HG03354 (cell line): ENCODE results near the gene CCDC15.
A peak's percentile ranks its signal among the peaks of the same experiment; 100 is the strongest.
"Not testable (repeated sequence)": the region's sequence is repeated elsewhere in the genome, so short reads cannot be mapped to it uniquely, and the experiment has no call there.

Experiments
- ATAC-seq: cut with Tn5 transposase; IDR thresholded peaks from one replicate; pipeline ENCODE4 v1.9.1; 2021; ENCODE audit warnings: mild to moderate bottlenecking; ENCODE audit not compliant: unreplicated experiment, poor library complexity, severe bottlenecking

The CCDC15 gene

GRCh38 chr11:124938206-124938765 lies 15.7 kb upstream of the CCDC15 start:
- no peak for ATAC-seq

- no peak for ATAC-seq
Observed at GRCh38 chr11:124938970-124939369, 15.0 kb upstream of the CCDC15 start.

- ATAC-seq, result no peak
Observed at GRCh38 chr11:124941703-124942102, 12.3 kb upstream of the CCDC15 start.

- no peak for ATAC-seq
Observed at GRCh38 chr11:124942466-124943253, 11.3 kb upstream of the CCDC15 start.

GRCh38 chr11:124943254-124943616 lies 10.8 kb upstream of the CCDC15 start:
- no peak for ATAC-seq

GRCh38 chr11:124943741-124944140 lies 10.3 kb upstream of the CCDC15 start:
- no peak for ATAC-seq

- ATAC-seq, result no peak
Observed at GRCh38 chr11:124944565-124944964, 9.4 kb upstream of the CCDC15 start.

GRCh38 chr11:124945826-124946225 lies 8.2 kb upstream of the CCDC15 start:
- no peak for ATAC-seq

- no peak for ATAC-seq
Observed at GRCh38 chr11:124946735-124947141, 7.3 kb upstream of the CCDC15 start.

GRCh38 chr11:124950601-124951330 lies 3.2 kb upstream of the CCDC15 start:
- ATAC-seq, result no peak

GRCh38 chr11:124951341-124951740 lies 2.7 kb upstream of the CCDC15 start:
- ATAC-seq, result no peak

- ATAC-seq, result no peak
Observed at GRCh38 chr11:124954590-124954955, 571 bp downstream of the CCDC15 start.

- ATAC-seq, result no peak
Observed at GRCh38 chr11:124955035-124955434, 1.0 kb downstream of the CCDC15 start.

GRCh38 chr11:124961972-124962609 lies 8.1 kb downstream of the CCDC15 start:
- ATAC-seq, result peak; percentile 96

GRCh38 chr11:124968197-124968596 lies 14.2 kb downstream of the CCDC15 start:
- ATAC-seq, result not testable (repeated sequence)

- ATAC-seq, result no peak
Observed at GRCh38 chr11:124970925-124971324, 16.9 kb downstream of the CCDC15 start.

GRCh38 chr11:124971810-124972209 lies 17.8 kb downstream of the CCDC15 start:
- ATAC-seq, result no peak

- ATAC-seq, result no peak
Observed at GRCh38 chr11:124976531-124976930, 22.5 kb downstream of the CCDC15 start.

- no peak for ATAC-seq
Observed at GRCh38 chr11:124977006-124977405, 23.0 kb downstream of the CCDC15 start.

GRCh38 chr11:124978316-124978715 lies 24.3 kb downstream of the CCDC15 start:
- ATAC-seq, result no peak

- no peak for ATAC-seq
Observed at GRCh38 chr11:124982043-124982442, 28.0 kb downstream of the CCDC15 start.
